Measurements from ENCODE around the gene BEGAIN. TPM values are rescaled to one million over a fixed set of nuclear protein-coding genes. Genes with fewer than 3 reads are reported as not detected.

Gene BEGAIN
- total and polyA plus RNA-seq, 12 donors = 0.20 to 4.3 (median 0.83) TPM

DNA sequence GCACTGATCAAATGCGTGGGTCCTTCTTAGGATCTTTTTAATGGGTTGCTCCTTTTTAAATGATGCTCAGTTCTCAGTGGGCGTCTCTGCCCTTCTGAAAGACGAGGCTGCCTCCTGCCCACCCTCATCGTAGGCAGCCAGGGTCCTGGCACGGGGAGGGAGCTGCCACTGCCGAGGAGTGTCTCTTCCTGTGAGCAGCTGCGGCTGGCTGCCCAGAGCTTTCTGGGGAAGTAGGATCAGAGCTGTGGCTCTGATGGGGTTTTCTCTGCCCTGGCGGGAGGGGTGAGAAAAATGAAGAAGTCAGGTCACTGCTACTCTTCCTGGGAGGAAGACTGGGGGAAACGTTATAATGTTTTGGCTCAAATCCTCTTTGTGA, 31.1 kb upstream of the BEGAIN start:
- TF ChIP-seq CTCF (IDR thresholded peaks at IDR 0.05) = no peak
- intact Hi-C loops (cut with DNase I) = no loop called here
- no peak overlapping the region for H3K4me3 ChIP-seq
- 22 to 23% methylated on average over 9 of the region's 9 CpGs for WGBS, 2 donors
- H3K27me3 ChIP-seq = peaks cover 0 to 85% (median 39%) of the 10 kb centered on the region in 7 donors
- no peaks in the 10 kb centered on the region for H3K9me3 ChIP-seq
- H3K4me1 ChIP-seq = peaks cover 4 to 40% (median 21%) of the 10 kb centered on the region in 9 donors
- no peaks in the 10 kb centered on the region for H3K36me3 ChIP-seq
- H3K27ac ChIP-seq = no peak overlapping the region
- ATAC-seq = peak in 7 of 8 donors; percentile 30 to 51 (median 42)
- peak in 1 of 2 donors; percentile 32 for DNase-seq

DNA sequence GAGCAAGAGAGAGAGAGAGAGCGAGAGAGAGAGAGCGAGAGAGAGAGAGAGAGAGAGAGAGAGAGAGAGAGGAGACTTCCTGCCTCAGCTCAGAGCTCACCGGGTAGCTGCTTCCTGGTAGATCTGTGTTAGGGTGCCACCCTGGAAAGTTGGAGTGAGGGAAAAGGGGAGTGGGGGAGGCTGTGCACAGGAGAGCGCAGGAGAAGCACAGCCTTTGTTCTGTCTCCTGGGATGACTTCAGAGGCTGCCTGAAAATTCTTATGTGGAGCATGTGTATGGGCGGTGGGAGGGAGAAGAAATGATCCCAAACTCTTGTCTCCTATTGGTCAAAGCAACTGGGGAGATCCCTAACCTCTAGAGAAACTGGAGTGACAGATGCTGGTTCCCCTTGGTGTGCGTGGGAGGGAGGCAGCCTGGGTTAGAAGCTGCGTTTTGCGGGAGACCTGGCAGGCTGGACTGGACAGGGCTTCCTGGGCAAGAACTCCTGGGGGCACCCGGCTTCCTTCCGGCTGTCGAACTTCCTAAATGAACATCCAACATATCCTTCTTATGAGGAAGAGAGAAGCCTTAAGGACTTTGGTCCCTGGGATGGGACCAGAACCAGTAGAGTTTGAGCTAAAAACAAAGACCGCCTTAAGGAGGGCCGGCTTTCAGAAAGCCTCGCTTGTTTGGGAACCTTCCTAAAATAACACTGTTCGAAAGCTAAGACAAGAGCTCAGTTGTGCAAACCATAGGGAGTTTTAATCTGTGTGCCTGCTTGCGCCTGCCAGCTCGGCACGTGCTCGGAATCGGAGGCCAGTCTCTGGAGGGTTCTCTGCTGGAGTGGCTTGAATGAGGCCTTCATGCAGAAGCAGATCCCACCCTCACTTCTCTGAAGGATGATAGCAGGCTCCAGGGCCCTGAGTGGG, 30.4 kb upstream of the BEGAIN start:
- H3K4me1 ChIP-seq = peaks cover 4 to 40% (median 21%) of the 10 kb centered on the region in 9 donors
- H3K9me3 ChIP-seq = no peaks in the 10 kb centered on the region
- no peak overlapping the region for H3K27ac ChIP-seq
- no peak for TF ChIP-seq CTCF (IDR thresholded peaks at IDR 0.05)
- ATAC-seq (peak; percentile 20 to 63 (median 50)), DNase-seq (peak in 1 of 2 donors; percentile 43)
- 33 to 37% methylated on average over 20 of the region's 20 CpGs for WGBS, 2 donors
- H3K27me3 ChIP-seq = peaks cover 0 to 83% (median 33%) of the 10 kb centered on the region in 7 donors
- H3K4me3 ChIP-seq = no peak overlapping the region
- no peaks in the 10 kb centered on the region for H3K36me3 ChIP-seq
- intact Hi-C loops (cut with DNase I) = no loop called here

GRCh38 chr14:100616854-100617409, 29.7 kb upstream of the BEGAIN start:
- Histone ChIP-seq H3K4me3 (no peak overlapping the region), H3K9me3 (no peaks in the 10 kb centered on the region), H3K4me1 (peaks cover 4 to 34% (median 18%) of the 10 kb centered on the region in 9 donors), H3K27ac (no peak overlapping the region), H3K27me3 (peaks cover 0 to 76% (median 27%) of the 10 kb centered on the region in 7 donors), H3K36me3 (no peaks in the 10 kb centered on the region)
- intact Hi-C loops (cut with DNase I) = no loop called here
- DNase-seq = no peak
- ATAC-seq = peak in 1 of 8 donors; percentile 21
- no peak for TF ChIP-seq CTCF (IDR thresholded peaks at IDR 0.05)
- 44 to 46% methylated on average over 10 of the region's 10 CpGs for WGBS, 2 donors

- ATAC-seq (no peak), DNase-seq (no peak)
- Histone ChIP-seq H3K9me3 (no peaks in the 10 kb centered on the region), H3K4me1 (peaks cover 4 to 29% (median 18%) of the 10 kb centered on the region in 9 donors), H3K4me3 (no peak overlapping the region), H3K27ac (no peak overlapping the region), H3K36me3 (no peaks in the 10 kb centered on the region), H3K27me3 (peaks cover 0 to 68% (median 23%) of the 10 kb centered on the region in 7 donors)
- 88% methylated on average over 25 of the region's 25 CpGs for WGBS, 2 donors
- intact Hi-C loops (cut with DNase I) = no loop called here
- no peak for TF ChIP-seq CTCF (IDR thresholded peaks at IDR 0.05)
These were observed 28.8 kb upstream of the BEGAIN start for GRCh38 chr14:100615736-100616695.
